ENCODE results near the gene ITGAL. TPM values are rescaled to one million over a fixed set of nuclear protein-coding genes. Genes with fewer than 3 reads are reported as not detected.
A peak's percentile ranks its signal among the peaks of the same experiment; 100 is the strongest.
"Not testable (repeated sequence)": the region's sequence is repeated elsewhere in the genome, so short reads cannot be mapped to it uniquely, and the experiment has no call there.

Gene ITGAL
- total RNA-seq, 1 donor from 2014 or later: 292 TPM

DNA sequence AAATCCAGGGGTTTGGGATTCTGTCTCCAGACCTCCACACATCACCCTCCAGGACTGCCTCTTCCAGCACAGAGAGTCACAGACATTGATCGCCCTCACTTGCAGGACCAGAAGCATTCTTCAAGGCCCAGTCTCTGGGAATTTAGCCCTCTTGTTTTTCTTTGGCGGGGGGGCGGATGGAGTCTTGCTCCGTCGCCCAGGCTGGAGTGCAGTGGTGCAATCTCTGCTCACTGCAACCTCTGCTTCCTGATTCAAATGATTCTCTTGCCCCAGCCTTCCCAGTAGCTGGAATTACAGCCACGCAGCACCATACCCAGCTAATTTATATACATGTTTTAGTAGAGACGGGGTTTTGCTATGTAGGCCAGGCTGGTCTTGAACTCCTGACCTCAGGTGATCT lies 8.5 kb upstream of the ITGAL start:
- no peak overlapping the region for H3K4me3 Mint-ChIP-seq (ENCODE audit: low read depth)
- H3K9me3 Mint-ChIP-seq: no peaks in the 10 kb centered on the region
- peaks cover 30% of the 10 kb centered on the region for H3K4me1 Mint-ChIP-seq (ENCODE audit: low read depth)
- no peaks in the 10 kb centered on the region for H3K36me3 Mint-ChIP-seq (ENCODE audit: low read depth)
- intact Hi-C loops (cut with micrococcal nuclease): no loop called here
- DNase-seq (ENCODE audit: low spot score): no peak
- no peak overlapping the region for H3K27ac Mint-ChIP-seq
- no peaks in the 10 kb centered on the region for H3K27me3 Mint-ChIP-seq (ENCODE audit: low read depth)

DNA sequence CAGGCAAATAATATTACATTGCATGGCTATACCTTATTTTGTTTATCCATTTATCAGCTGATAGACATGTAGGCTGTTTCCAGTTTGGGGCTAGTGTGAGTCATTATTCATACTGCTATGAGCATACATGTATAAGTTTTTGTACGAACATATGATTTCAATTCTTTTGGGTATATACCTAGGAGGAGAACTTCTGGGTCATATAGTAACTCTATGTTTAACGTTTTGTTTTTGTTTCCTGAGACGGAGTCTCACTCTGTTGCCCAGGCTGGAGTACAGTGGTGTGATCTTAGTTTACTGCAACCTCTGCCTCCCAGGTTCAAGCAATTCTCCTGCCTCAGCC lies 2.4 kb upstream of the ITGAL start:
- no peaks in the 10 kb centered on the region for H3K27me3 Mint-ChIP-seq (ENCODE audit: low read depth)
- H3K36me3 Mint-ChIP-seq (ENCODE audit: low read depth): peaks cover 23% of the 10 kb centered on the region
- peak overlapping the region; percentile 21 for H3K4me3 Mint-ChIP-seq (ENCODE audit: low read depth)
- DNase-seq (ENCODE audit: low spot score): no peak
- no peaks in the 10 kb centered on the region for H3K9me3 Mint-ChIP-seq
- H3K4me1 Mint-ChIP-seq (ENCODE audit: low read depth): peaks cover 46% of the 10 kb centered on the region
- intact Hi-C loops (cut with micrococcal nuclease): loop anchor here (5.0 kb wide), 2 partner anchors 93 to 97 kb away; no protein-coding TSS in a partner anchor
- H3K27ac Mint-ChIP-seq: peak overlapping the region; percentile 97

DNA sequence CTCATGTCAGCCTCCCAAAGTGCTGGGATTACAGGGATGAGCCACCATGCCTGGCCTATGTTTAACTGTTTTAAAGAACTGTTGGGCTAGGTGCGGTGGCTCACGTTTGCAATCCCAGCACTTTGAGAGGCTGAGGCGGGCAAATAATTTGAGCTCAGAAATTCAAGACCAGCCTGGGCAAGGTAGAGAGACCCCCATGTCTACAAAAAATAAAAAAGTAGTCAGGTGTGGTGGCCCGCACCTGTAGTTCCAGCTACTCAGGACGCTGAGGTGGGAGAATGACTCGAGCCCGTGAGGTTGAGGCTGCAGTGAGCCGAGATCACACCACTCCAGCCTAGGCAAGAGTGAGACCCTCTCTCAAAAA lies 1.9 kb upstream of the ITGAL start:
- DNase-seq (ENCODE audit: low spot score): no peak
- Mint-ChIP-seq H3K9me3 (no peaks in the 10 kb centered on the region), H3K27me3 (ENCODE audit: low read depth) (no peaks in the 10 kb centered on the region), H3K4me3 (ENCODE audit: low read depth) (no peak overlapping the region), H3K4me1 (ENCODE audit: low read depth) (peaks cover 50% of the 10 kb centered on the region), H3K36me3 (ENCODE audit: low read depth) (peaks cover 28% of the 10 kb centered on the region), H3K27ac (peak overlapping the region; percentile 97)
- intact Hi-C loops (cut with micrococcal nuclease): loop anchor here (5.0 kb wide), 2 partner anchors 93 to 97 kb away; no protein-coding TSS in a partner anchor

DNA sequence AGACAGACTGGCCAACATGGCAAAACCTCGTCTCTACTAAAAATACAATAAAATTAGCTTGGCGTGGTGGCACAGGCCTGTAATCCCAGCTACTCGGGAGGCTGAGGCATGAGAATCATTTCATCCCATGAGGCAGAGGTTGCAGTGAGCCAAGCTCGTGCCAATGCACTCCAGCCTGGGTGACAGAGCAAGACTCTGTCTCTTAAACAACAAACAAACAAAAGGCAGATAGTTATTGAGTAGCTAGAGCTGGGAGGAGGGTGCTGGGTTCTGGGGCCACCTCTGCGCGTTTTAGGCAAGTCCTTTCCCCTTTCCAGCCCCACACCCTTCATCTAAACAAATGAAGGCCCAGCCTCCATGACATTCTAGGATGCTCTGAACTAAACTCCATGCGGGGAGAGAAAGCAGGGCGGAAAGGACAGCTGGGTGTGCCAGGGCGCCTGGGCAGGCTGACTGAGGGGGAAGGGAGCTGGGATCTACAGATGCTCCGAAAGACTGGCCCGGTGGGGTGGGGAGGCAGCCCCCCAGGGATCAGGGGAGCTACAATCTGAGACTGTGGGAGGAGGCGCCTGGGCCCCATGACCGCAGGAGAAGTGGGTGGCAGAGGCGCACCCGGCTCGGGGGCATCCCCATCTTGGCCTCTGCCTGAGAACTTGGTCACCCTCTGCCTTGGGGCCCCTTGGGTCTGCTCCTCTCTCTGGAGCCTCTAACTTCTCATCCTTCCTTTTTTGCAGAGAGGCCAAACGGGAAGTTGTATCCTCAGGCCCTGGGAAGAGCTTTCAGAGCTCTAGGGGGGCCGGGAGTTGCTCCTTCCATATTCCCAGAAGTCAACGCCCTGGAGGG lies 910 bp downstream of the ITGAL start:
- intact Hi-C loops (cut with micrococcal nuclease): loop anchor here (2.0 to 5.0 kb wide), 3 partner anchors 53 to 96 kb away; partner anchors contain the start of gene ZNF768
- Mint-ChIP-seq H3K27ac (peak overlapping the region; percentile 97), H3K36me3 (ENCODE audit: low read depth) (peaks cover 54% of the 10 kb centered on the region), H3K27me3 (ENCODE audit: low read depth) (no peaks in the 10 kb centered on the region), H3K4me1 (ENCODE audit: low read depth) (peaks cover 53% of the 10 kb centered on the region), H3K4me3 (ENCODE audit: low read depth) (peak overlapping the region; percentile 99), H3K9me3 (no peaks in the 10 kb centered on the region)
- DNase-seq (ENCODE audit: low spot score): no peak

DNA sequence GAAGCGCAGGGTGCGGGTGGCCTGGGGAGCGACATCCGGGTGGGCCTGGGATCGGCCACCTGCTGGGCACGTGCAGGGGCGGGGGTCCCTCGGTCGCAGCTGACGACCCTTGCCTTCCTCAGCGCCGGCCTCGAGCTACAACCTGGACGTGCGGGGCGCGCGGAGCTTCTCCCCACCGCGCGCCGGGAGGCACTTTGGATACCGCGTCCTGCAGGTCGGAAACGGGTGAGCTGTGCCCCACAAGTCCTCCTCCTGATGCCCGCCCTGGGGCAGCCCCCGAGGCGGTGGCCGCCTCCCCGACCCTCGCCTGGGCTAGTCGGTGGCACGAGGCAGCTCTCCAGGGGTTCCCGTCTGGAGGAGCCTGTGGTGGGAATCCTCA lies 1.5 kb downstream of the ITGAL start:
- DNase-seq (ENCODE audit: low spot score): no peak
- intact Hi-C loops (cut with micrococcal nuclease): loop anchor here (5.0 kb wide), 2 partner anchors 93 to 97 kb away; no protein-coding TSS in a partner anchor
- peak overlapping the region; percentile 99 for H3K4me3 Mint-ChIP-seq (ENCODE audit: low read depth)
- no peaks in the 10 kb centered on the region for H3K27me3 Mint-ChIP-seq (ENCODE audit: low read depth)
- peaks cover 60% of the 10 kb centered on the region for H3K36me3 Mint-ChIP-seq (ENCODE audit: low read depth)
- H3K9me3 Mint-ChIP-seq: no peaks in the 10 kb centered on the region
- peak overlapping the region; percentile 97 for H3K27ac Mint-ChIP-seq
- H3K4me1 Mint-ChIP-seq (ENCODE audit: low read depth): peaks cover 56% of the 10 kb centered on the region

DNA sequence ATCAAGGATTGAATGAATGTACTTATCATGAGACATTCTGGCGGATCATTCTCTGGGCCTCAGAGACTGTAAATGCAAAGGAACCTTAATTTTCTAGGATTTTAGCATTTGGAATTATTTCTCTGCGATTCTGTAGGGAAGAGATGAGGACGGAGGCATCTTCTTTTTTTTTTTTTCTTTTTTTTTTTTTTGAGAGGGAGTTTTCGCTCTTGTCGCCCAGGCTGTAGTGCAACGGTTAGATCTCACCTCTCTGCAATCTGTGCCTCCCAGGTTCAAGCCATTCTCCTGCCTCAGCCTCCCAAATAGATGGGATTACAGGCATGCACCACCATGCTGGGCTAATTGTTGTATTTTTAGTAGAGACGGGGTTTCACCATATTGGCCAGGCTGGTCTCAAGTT lies 2.1 kb downstream of the ITGAL start:
- Mint-ChIP-seq H3K4me3 (ENCODE audit: low read depth) (peak overlapping the region; percentile 99), H3K36me3 (ENCODE audit: low read depth) (peaks cover 63% of the 10 kb centered on the region), H3K4me1 (ENCODE audit: low read depth) (peaks cover 52% of the 10 kb centered on the region), H3K9me3 (no peaks in the 10 kb centered on the region), H3K27me3 (ENCODE audit: low read depth) (no peaks in the 10 kb centered on the region), H3K27ac (peak overlapping the region; percentile 81)
- DNase-seq (ENCODE audit: low spot score): no peak
- intact Hi-C loops (cut with micrococcal nuclease): loop anchor here (5.0 kb wide), 2 partner anchors 93 to 97 kb away; no protein-coding TSS in a partner anchor

DNA sequence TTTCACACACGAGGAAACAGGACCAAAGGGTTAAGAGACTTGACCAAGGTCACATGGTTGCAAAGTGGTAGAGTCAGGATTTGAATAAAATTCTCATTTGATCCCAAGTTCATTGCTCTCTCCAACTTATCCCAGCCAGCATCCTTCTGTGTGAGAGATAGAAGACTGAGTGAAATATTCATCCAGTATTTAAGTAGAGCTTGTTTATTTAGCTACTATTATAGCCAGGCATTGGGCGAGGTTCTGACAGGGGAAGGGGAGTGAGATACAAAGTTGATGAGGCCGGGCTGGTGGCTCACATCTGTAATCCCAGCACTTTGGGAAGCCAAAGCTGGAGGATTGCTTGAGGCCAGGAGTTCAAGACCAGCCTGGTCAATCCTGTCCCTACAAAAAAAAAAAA lies 4.4 kb downstream of the ITGAL start:
- no peaks in the 10 kb centered on the region for H3K9me3 Mint-ChIP-seq
- H3K27me3 Mint-ChIP-seq (ENCODE audit: low read depth): no peaks in the 10 kb centered on the region
- H3K4me1 Mint-ChIP-seq (ENCODE audit: low read depth): peaks cover 52% of the 10 kb centered on the region
- H3K4me3 Mint-ChIP-seq (ENCODE audit: low read depth): peak overlapping the region; percentile 19
- peak overlapping the region; percentile 86 for H3K27ac Mint-ChIP-seq
- H3K36me3 Mint-ChIP-seq (ENCODE audit: low read depth): peaks cover 86% of the 10 kb centered on the region
- no peak for DNase-seq (ENCODE audit: low spot score)
- intact Hi-C loops (cut with micrococcal nuclease): no loop called here

DNA sequence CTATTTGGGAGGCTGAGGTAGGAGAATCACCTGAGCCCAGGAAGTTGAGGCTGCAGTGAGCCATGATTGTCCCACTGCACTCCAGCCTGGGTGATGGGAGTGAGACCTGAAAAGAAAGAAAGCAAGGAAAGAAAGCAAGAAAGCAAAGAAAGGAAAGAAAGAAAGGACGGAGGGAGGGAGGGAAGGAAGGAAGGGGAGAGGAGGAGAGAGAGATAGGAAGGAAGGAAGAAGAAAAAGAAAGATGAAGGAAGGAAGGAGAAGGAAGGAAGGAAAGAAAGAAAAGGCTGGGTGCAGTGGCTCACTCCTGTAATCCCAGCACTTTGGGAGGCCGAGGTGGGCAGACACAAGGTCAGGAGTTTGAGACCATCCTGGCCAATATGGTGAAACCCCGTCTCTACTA lies 5.2 kb downstream of the ITGAL start:
- intact Hi-C loops (cut with micrococcal nuclease): not testable (repeated sequence)

DNA sequence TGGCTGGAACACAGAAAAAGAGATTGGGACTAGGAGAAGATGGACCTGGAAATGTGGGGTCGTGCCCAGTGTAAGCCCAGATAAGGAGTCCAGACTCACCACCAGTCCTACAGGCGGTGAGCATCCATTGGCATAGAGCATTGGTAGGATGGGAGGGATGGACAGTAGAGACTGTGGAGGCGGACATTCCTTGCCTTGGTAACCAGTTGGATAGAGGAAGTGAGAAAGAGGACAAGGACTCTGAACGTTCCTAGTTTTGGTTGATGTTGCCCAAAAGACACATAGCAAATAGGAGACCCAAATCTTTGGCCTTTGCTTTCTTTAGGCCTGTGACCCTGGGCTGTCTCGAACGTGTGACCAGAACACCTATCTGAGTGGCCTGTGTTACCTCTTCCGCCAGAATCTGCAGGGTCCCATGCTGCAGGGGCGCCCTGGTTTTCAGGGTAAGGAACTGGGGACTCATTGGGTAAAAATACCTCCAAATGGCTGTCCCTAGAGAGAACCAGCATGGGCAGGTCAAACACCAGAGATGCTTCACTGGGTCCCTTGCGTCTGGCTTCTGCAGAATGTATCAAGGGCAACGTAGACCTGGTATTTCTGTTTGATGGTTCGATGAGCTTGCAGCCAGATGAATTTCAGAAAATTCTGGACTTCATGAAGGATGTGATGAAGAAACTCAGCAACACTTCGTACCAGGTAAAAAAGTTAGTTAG lies 6.4 kb downstream of the ITGAL start:
- H3K9me3 Mint-ChIP-seq: no peaks in the 10 kb centered on the region
- DNase-seq (ENCODE audit: low spot score): no peak
- H3K4me3 Mint-ChIP-seq (ENCODE audit: low read depth): no peak overlapping the region
- peak overlapping the region; percentile 36 for H3K27ac Mint-ChIP-seq
- peaks cover 55% of the 10 kb centered on the region for H3K4me1 Mint-ChIP-seq (ENCODE audit: low read depth)
- no peaks in the 10 kb centered on the region for H3K27me3 Mint-ChIP-seq (ENCODE audit: low read depth)
- intact Hi-C loops (cut with micrococcal nuclease): no loop called here
- H3K36me3 Mint-ChIP-seq (ENCODE audit: low read depth): peaks cover 92% of the 10 kb centered on the region

More for the DNA sequence above, 5.2 kb downstream of the ITGAL start:
- not testable (repeated sequence) for DNase-seq (ENCODE audit: low spot score); H3K9me3 Mint-ChIP-seq; H3K27me3 Mint-ChIP-seq (ENCODE audit: low read depth)
- peak overlapping the region; percentile 86 for H3K27ac Mint-ChIP-seq
- H3K4me1 Mint-ChIP-seq (ENCODE audit: low read depth): peaks cover 51% of the 10 kb centered on the region
- peaks cover 91% of the 10 kb centered on the region for H3K36me3 Mint-ChIP-seq (ENCODE audit: low read depth)
- H3K4me3 Mint-ChIP-seq (ENCODE audit: low read depth): peak overlapping the region; percentile 45

DNA sequence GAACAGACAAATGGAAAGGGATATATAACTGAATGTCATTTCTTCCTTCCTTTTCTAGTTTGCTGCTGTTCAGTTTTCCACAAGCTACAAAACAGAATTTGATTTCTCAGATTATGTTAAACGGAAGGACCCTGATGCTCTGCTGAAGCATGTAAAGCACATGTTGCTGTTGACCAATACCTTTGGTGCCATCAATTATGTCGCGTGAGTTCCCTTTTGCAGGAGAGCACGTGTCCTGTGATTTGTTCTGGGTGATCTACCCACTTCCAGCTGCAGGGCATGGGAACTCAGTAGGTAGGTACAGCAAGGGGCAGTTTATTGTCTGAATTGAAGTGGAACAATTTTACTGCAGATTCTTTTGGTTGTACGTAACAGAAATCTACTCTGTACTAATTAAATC lies 8.8 kb downstream of the ITGAL start:
- intact Hi-C loops (cut with micrococcal nuclease): no loop called here
- H3K27me3 Mint-ChIP-seq (ENCODE audit: low read depth): no peaks in the 10 kb centered on the region
- no peak for DNase-seq (ENCODE audit: low spot score)
- no peak overlapping the region for H3K4me3 Mint-ChIP-seq (ENCODE audit: low read depth)
- peaks cover 49% of the 10 kb centered on the region for H3K4me1 Mint-ChIP-seq (ENCODE audit: low read depth)
- H3K36me3 Mint-ChIP-seq (ENCODE audit: low read depth): peaks cover 92% of the 10 kb centered on the region
- peak overlapping the region; percentile 7 for H3K27ac Mint-ChIP-seq
- no peaks in the 10 kb centered on the region for H3K9me3 Mint-ChIP-seq

DNA sequence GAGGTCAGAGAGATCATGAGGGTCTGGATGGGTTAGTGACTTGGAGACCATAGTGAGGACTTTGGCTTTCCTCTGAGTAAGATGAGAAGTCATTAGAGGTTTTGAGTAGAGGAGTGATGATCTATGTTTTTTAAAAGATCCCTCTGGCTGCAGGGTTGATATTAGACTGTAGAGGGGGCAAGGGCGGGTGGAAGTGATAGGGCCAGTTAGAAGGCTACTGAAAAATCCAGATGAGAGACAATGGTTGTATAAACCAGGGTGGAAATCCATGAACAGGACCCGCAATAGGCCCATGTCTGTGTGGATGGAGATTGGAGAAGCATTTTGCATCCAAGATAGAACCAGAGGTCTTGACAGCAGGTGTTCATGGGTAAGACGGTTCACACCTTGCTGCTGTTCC lies 9.8 kb downstream of the ITGAL start:
- H3K27ac Mint-ChIP-seq: peak overlapping the region; percentile 30
- no peaks in the 10 kb centered on the region for H3K9me3 Mint-ChIP-seq
- H3K36me3 Mint-ChIP-seq (ENCODE audit: low read depth): peaks cover 90% of the 10 kb centered on the region
- intact Hi-C loops (cut with micrococcal nuclease): no loop called here
- H3K27me3 Mint-ChIP-seq (ENCODE audit: low read depth): no peaks in the 10 kb centered on the region
- H3K4me1 Mint-ChIP-seq (ENCODE audit: low read depth): peaks cover 43% of the 10 kb centered on the region
- DNase-seq (ENCODE audit: low spot score): no peak
- H3K4me3 Mint-ChIP-seq (ENCODE audit: low read depth): no peak overlapping the region

DNA sequence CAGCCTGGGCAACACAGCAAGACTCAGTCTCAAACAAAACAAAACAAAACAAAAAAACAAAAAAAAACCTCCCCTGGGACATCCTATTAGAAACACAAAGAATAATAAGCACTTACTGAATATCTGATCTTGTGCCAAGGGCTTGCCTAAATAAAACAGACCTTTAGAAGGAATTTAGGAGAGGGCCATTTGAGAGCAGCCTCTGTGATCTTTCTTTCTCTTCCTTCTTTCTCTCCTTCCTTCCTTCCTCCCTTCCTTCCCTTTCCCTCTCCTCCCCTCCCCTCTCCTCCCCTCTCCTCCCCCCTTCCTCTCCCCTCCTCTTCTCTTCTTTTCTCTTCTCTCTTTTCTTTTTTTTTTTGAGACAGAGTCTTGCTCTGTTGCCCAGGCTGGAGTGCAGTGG lies 12.3 kb downstream of the ITGAL start:
- Mint-ChIP-seq H3K9me3 (no peaks in the 10 kb centered on the region), H3K36me3 (ENCODE audit: low read depth) (peaks cover 92% of the 10 kb centered on the region), H3K4me1 (ENCODE audit: low read depth) (peaks cover 44% of the 10 kb centered on the region), H3K4me3 (ENCODE audit: low read depth) (no peak overlapping the region), H3K27me3 (ENCODE audit: low read depth) (no peaks in the 10 kb centered on the region), H3K27ac (peak overlapping the region; percentile 49)
- intact Hi-C loops (cut with micrococcal nuclease): loop anchor here (5.0 kb wide), 1 partner anchor 38 kb away; the partner anchor contains the start of gene SEPHS2
- DNase-seq (ENCODE audit: low spot score): no peak
